GM18520 (cell line): ENCODE measurements around the gene LRRC47.

Source experiments
- ATAC-seq: cut with Tn5 transposase; IDR thresholded peaks from one replicate; pipeline ENCODE4 v1.9.1; 2021; ENCODE audit not compliant: unreplicated experiment

Gene LRRC47

DNA sequence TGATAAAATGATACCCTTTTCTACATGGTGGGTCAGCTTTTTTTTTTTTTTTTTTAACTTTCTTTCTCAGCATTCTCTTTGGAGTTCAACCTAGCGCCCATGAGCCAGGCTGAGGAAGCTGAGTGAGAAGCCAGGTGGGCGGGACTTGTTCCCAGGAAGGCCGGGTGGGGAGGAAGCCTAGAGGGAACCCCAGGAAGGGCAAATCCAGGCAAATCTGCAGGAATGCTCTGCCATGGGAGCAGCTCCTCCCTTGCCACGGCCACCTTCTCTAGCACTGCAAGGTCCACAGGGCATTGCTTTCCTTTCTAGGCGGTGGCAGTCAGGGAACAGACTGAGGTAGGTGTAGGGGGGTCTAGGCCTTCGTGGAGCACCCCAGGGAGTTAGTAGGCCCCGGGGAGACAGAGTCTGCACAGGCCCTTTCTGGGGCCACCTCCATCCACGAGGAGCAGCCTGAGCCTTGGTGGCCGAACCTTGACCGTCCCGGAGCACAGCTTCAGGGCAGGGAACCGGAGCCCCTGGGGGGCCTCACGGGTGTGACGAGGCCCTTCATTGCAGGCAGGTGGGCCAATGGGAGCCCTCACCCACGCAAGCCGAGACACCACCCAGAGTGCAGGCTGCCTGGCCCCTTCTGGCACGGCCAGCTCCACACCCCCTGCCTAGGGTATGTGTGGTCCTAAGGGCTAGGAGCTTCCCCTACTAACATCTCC lies 62.3 kb downstream of the LRRC47 start:
- no peak for ATAC-seq

DNA sequence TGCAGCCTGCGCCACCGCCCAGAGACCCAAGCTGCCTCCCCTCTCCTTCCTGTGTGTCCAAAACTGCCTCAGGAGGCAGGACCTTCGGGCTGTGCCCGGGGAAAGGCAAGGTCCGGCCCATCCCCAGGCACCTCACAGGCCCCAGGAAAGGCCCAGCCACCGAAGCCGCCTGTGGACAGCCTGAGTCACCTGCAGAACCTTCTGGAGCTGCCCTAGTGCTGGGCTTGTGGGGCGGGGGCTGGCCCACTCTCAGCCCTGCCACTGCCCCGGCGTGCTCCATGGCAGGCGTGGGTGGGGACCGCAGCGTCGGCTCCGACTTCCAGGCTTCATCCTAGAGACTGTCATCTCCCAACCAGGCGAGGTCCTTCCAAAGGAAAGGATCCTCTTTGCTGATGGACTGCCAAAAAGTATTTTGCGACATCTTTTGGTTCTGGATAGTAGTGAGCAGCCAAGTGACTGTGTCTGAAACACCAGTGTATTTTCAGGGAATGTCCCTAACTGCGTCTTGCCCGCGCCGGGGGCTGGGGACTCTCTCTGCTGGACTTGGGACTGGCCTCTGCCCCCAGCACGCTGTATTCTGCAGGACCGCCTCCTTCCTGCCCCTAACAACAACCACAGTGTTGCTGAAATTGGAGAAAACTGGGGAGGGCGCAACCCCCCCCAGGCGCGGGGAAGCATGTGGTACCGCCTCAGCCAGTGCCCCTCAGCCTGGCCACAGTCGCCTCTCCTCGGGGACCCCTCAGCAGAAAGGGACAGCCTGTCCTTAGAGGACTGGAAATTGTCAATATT lies 63.0 kb downstream of the LRRC47 start:
- no peak for ATAC-seq

DNA sequence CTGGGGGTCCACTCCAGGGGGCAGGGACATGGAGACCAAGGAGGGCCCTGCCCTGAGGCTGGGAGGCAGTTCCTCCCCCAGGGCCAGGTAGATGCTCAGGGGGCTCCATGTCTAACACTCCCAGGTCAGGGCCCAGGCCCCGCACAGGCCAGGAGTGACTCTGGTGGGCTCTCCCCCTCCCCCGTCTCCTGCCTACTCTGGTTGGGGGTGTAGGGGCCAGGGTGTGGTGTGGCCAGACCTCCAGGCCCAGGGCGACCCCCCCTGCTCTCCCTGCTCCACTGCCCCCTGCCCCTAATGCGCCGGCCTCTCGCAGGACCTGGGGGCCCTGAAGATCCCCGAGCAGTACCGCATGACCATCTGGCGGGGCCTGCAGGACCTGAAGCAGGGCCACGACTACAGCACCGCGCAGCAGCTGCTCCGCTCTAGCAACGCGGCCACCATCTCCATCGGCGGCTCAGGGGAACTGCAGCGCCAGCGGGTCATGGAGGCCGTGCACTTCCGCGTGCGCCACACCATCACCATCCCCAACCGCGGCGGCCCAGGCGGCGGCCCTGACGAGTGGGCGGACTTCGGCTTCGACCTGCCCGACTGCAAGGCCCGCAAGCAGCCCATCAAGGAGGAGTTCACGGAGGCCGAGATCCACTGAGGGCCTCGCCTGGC lies 63.7 kb downstream of the LRRC47 start:
- no peak for ATAC-seq

DNA sequence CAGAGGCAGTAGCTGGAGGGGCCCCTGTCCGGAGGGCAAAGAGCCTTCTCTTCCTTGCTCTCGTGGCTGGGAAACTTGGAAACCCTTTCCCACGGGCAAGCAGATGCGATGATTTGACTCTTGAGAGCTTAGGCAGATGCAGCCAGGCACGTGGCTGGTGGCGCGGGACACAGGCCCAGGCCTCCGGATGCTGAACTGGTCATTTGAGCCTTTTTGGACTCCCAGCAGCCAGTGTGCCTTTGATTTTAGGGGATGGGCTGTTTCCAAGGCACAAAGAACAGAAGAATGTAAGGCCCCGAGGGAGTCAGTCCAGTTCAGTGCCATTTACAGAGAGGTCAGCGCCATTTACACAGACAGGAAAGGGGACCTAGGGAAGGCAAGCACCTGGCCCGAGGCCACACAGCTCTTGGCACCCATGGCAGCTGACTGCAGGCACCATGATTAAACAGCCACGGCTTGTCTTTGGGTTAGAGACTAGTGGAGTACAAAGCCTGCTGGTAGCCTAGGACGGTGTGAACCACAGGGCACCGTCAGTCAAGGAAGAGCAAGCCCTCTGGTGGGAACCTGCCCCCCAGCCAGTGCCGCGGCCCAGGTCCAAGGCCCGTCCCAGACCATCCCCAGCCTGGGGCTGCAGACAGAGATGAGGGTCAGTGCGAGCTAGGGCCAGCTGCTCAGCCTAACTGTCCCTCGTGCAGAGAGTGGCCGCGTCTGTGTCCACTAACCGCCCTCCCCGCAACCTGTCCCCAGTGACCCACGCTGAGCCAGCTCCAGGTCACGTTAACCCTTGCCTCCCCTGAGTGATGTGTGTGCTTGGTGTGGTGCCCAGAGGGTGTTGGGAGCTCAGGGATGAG lies 64.5 kb downstream of the LRRC47 start:
- no peak for ATAC-seq

DNA sequence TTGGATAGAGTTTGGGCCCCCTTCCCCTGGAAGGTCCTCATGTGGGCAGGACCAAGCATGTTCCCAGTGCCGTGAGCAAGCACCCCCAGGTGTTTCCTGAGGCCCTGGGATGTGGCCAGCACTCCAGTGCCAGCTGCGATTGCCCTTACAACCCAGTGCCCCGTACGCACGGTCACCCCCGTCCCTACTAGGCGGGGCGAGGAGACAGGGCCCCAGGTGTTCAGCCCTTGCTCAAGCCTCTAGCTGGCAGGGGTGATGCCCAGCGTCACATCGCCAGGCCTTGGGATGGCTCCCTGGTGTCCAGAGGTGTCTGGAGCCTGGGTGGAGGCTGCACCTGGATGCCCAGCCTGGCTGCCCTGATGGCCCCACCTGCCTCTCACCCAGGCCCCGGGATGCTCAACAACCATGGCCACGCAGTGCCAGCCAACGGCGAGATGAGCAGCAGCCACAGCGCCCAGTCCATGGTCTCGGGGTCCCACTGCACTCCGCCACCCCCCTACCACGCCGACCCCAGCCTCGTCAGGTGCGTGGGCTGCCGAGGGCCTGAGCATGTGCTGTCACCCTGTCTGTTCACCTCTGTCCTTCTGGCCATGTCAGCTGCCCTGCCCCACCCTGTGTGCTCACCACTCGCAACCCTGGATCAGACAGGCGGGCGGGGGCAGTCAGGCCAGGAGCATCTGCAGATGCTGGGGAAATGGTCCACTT lies 65.6 kb downstream of the LRRC47 start:
- ATAC-seq = no peak

DNA sequence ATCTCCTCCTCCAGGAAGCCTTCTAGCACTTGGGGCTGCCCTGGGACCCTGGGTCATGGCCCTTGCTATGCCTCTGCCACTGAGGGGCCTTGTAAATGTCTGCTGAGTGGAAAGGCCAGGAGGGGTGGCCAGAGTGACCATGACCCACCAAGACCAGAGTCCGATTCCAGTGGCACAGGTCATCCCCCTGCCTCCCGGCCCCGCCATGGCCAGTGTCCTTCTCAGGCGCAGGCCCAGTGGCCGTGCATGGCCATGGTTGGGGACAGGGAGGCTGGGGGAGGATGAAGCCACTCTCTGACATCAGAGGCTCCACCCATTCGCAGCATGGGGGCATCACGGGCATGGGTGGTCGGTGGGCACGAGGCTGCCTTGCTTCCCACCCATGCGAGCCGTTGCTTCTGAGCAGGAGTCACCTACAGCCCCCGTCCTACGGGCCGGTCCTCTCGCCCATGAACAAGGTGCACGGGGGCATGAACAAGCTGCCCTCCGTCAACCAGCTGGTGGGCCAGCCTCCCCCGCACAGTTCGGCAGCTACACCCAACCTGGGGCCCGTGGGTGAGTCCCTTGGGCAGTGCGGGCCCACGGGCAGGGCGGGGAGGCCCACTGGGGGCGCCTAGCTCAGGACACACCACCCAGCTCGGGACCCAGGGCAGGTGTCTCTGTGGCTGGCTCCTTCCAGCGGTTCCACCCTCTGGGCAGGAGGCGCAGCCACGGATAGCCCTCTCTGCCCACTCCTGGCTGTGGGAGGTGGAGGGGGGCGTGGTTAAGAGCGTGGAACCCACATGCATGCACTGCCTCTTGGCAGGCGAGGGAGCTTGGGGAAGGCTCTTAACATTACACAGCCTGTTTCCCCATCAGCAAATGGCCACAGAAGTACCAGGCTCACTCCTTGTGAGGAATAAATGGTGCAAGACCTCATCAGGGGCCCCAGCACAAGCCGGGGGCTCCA lies 66.4 kb downstream of the LRRC47 start:
- ATAC-seq = no peak
